T-helper 1 cell treated with Interleukin-12 subunit alpha and Interleukin-12 subunit beta and Interleukin-4 antibody, amounts not matched to agents 30 ng/mL and 1 ng/mL, for 36 hours (primary cell): ENCODE measurements around the gene ETNK1. TPM values are rescaled to one million over a fixed set of nuclear protein-coding genes. Genes with fewer than 3 reads are reported as not detected.
"Not testable (repeated sequence)": the region's sequence is repeated elsewhere in the genome, so short reads cannot be mapped to it uniquely, and the experiment has no call there.

ENCODE experiments used
- intact Hi-C: fragments of 100-400 bp; cut with micrococcal nuclease; formaldehyde crosslinking; loops from one replicate; pipeline ENCODE4 v1.15.1; 2024
- total RNA-seq: library from RNA; stranded (reverse); gene quantifications from 2 replicates; pipeline ENCODE4 v1.2.3, GENCODE V29; 2022

Gene ETNK1
- total RNA-seq, 1 donor from 2014 or later: 82.3 TPM

- intact Hi-C loops: loop anchor here (1.0 to 10.0 kb wide), 6 partner anchors 59 to 1182 kb away; partner anchors contain the start of genes C2CD5, ETNK1, GOLT1B and RECQL
These were observed 59.5 kb downstream of the ETNK1 start for GRCh38 chr12:22684140-22685118.

DNA sequence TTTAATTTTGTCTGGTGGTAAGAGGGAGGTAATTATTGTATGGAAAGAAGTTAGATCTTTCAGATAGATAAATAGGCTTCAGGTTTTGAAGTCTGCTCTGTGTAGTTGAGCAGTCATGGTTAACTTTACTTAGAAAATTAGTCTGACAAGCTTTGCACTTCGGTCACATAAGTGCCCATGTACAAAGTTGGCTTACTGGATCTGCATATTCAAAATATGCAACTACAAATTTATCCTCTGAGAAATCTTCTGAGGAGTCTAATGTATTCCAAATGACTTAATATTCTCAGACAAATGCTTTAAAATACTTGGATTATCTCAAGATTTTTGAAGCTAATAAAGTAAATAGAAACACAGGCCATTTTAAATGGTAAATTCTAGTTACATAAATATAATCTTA lies 61.2 kb downstream of the ETNK1 start:
- intact Hi-C loops: loop anchor here (5.0 to 10.0 kb wide), 2 partner anchors 144 to 369 kb away; partner anchors contain the start of gene C2CD5

DNA sequence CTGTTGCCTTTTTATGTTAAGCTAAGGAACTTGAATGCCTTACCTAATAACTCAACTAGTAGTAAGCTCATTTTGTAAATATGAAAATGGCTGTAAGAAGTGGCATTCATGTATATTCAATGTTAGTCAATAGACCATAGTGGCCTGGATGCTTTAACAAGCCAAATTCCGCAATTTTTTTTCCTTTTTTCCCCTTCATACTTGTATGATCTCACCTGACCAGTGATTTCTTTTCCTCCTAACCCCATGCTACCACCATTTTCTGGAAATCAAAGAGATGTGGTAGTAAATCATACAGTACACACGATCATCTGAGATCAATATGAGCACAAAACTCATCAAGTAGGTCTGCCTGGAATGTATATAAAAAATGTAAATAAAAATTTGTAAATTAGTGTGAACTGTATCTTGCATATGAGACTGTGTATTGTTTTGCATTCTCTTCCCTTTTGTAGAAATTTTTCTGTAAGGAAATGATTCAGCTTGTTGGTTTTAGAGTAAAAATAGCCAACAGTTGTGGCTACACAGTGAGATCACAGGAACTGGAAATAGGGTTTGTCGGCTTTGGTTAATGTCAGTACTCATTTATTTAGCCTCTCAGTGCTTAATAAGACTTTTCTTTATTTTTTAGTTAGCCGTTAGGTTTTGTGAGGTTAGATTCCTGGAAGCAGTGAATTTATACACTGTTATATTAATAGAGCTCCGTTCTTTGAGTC lies 62.5 kb downstream of the ETNK1 start:
- intact Hi-C loops: loop anchor here (1.0 to 10.0 kb wide), 3 partner anchors 145 to 367 kb away; partner anchors contain the start of gene C2CD5

- intact Hi-C loops: loop anchor here (5.0 to 10.0 kb wide), 2 partner anchors 148 to 365 kb away; partner anchors contain the start of gene C2CD5
These were observed 64.9 kb downstream of the ETNK1 start for GRCh38 chr12:22689876-22690275.

DNA sequence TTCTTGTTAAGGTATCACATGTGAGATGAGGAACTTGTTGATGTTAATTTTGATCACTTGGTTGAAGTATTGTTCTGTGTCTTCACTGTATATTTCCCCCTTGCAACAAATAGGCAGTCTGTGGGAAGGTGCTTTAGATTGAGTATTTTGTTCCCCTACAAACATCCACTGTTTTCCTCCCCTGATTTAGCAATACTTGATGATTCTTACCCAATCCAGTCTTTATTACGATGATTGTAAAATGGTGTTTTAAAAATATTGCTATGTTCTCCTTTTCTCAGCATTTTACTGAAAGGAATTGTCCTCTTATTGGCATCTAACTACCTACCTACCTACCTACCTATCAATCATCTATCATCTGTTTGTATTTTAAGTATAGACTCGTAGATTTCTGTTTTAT lies 66.3 kb downstream of the ETNK1 start:
- intact Hi-C loops: no loop called here

- intact Hi-C loops: not testable (repeated sequence)
These were observed 67.5 kb downstream of the ETNK1 start for GRCh38 chr12:22692467-22692866.

GRCh38 chr12:22692964-22693555 lies 68.1 kb downstream of the ETNK1 start:
- intact Hi-C loops: no loop called here

DNA sequence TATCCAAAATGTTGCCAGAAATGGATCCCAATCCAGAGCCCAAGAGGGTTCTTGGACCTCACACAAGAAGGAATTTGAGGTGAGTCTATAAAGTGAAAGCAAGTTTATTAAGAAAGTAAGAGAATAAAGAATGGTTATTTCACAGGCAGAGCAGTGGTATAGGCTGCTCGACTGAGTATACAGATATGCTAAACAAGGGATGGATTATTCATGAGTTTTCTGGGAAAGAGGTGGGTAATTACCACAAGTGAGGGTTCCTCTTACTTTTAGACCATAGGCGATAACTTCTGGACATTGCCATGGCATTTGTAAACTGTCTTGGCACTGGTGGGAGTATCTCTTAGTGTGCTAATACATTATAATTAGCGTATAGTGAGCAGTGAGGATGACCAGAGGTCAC lies 73.6 kb downstream of the ETNK1 start:
- intact Hi-C loops: no loop called here

- intact Hi-C loops: not testable (repeated sequence)
These were observed 74.7 kb downstream of the ETNK1 start for GRCh38 chr12:22699705-22700104.

DNA sequence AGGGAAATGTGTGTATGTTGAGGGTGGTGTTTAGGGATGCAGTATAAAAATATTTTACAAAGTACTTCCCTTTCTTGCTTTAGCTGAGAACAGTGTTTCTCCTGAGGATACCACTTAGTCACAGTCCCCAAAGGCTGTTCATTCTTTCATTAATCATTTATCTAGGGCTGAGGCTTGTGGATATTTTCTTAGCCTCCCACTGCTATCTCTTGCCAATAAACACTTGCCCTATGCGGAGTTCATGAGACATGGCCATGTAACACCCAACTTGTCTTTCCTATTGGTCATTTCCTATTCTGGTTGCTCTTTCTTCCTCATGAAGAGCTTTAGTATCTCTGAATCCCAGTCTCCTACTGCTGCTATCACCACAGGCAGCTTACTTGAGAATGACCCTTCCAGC lies 75.1 kb downstream of the ETNK1 start:
- intact Hi-C loops: no loop called here

- intact Hi-C loops: not testable (repeated sequence)
These were observed 76.3 kb downstream of the ETNK1 start for GRCh38 chr12:22701216-22701809.

DNA sequence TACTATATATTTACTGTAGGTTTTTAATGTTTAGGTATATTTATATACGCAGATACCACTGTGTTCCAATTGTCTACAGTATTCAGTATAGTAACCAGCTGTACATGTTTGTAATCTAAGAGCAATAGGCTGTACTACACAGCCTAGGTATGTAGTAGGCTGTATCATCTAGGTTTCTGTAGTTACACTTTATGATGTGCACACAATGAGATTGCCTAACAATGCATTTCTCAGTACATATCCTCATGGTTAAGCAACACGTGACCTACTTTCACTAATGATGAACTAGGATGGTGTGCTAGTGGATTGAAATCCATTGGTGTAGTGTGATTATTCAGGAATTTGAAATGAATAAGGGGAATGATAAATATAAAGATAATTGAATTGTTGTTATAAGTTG lies 77.7 kb downstream of the ETNK1 start:
- intact Hi-C loops: no loop called here

DNA sequence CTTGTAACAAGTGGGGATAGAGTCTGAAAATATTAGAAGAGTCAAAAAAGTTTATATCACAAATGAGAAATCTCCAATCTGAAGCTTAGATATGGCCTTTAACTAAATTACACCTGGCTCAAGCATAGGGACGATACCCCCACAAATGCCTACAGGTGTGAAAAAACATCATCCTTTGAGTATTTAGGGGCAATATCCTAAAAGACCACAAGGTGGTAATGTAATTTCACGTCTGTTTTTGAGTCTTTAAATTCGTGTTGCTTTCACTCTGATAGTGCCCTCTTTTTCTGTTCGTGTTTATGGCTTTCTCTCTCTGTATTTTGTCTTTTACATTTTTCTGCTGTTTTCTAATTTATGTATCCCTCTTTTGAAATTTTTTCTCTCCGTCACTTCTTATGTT lies 84.3 kb downstream of the ETNK1 start:
- intact Hi-C loops: no loop called here

DNA sequence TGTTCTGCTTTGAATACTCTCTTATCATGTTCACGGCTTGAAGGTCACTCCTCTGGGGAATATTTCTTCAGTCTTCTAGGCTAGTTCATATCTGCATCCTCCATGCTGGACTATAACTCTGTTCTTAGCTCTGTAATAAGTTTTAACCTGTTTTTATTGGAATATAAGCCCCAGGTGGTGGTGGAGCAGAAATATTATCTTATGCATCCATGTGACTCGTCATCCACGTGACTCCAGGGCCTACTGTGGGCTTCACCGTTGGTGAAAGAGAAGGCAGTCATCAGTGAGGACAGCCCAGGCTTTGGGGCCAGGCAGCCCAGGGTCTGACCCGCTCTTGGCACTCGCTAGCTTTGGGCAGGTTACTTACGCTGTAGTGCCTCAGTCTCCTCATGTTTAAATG lies 87.1 kb downstream of the ETNK1 start:
- intact Hi-C loops: no loop called here

GRCh38 chr12:22715254-22715653 lies 90.3 kb downstream of the ETNK1 start:
- intact Hi-C loops: no loop called here

DNA sequence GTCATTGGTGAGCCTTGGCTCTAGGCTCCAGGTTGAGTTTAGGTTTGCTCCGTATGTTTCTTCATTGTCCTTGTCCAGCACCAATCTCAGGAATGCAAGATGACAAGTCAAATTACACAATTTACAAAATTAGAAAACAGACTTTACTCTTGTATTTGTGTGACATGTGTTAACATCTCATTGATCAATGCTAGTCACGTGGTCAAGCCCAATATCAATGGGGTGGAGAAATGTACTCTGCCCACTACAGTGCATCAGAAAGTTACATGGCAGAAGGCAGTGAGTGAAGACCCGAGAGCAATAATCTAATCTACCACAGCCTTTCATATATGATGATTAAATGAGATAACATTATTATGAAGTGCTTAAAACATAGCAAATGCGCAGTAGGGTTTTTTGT lies 94.8 kb downstream of the ETNK1 start:
- intact Hi-C loops: no loop called here

DNA sequence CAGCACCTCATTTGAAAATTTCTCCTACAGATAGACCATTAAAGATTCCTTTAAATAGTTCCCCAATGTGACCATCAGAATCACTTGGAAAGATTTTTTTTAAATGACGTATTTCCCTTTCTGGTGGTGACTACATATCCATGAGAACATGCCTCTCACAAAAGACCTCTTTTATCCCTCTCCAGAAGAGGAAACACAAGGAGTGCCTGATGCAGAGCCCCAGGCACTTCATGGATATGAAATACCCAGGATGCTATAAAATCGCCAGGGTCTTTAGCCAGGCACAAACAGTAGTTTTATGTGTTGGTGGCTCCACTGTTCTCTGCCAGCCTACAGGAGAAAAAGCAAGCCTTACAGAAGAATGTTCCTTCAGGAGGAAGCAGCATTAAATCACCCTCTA lies 97.1 kb downstream of the ETNK1 start:
- intact Hi-C loops: no loop called here

GRCh38 chr12:22722779-22723178 lies 97.8 kb downstream of the ETNK1 start:
- intact Hi-C loops: no loop called here

DNA sequence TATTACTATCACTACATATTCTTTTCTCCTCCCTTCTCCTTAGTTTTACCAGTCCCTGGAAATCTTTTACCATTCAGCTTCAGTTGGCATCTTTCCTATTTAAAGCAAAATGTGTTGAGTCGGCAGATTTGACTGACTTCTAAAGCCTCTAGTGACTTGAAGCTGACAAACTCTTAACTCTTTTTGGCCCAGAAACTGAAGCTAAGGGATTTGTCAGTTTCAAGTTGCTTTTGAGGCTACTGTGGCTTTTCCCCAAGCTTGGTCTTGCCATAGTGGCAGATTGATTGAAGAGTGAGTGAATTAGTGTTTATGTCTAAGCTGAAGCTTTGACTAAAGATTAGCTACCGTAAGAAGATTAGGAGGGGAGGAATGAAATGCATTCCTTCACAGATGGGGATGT lies 104.0 kb downstream of the ETNK1 start:
- intact Hi-C loops: no loop called here

- intact Hi-C loops: no loop called here
These were observed 104.5 kb downstream of the ETNK1 start for GRCh38 chr12:22729431-22729956.

GRCh38 chr12:22729957-22730443 lies 105.0 kb downstream of the ETNK1 start:
- intact Hi-C loops: no loop called here
